Endothelial cell (in vitro differentiated cells): ENCODE measurements around the gene RBPJL. TPM values are rescaled to one million over a fixed set of nuclear protein-coding genes. Genes with fewer than 3 reads are reported as not detected.

Experiments
- DNase-seq: peaks from one replicate; pipeline ENCODE4 v3.0.0; 2021; ENCODE audit warnings: low spot score
- H3K27ac Mint-ChIP-seq: one replicate; pipeline ENCODE4 v1.8.0; 2021; ENCODE audit warnings: mixed read lengths, inconsistent platforms; ENCODE audit not compliant: unreplicated experiment
- H3K27me3 Mint-ChIP-seq: one replicate; pipeline ENCODE4 v1.8.0; 2021; ENCODE audit warnings: mild to moderate bottlenecking, moderate library complexity, mixed read lengths, inconsistent platforms; ENCODE audit not compliant: unreplicated experiment
- H3K36me3 Mint-ChIP-seq: one replicate; pipeline ENCODE4 v1.8.0; 2021; ENCODE audit warnings: mild to moderate bottlenecking, low read depth, mixed read lengths, inconsistent platforms; ENCODE audit not compliant: unreplicated experiment
- H3K4me1 Mint-ChIP-seq: one replicate; pipeline ENCODE4 v1.8.0; 2021; ENCODE audit warnings: mild to moderate bottlenecking, mixed read lengths, inconsistent platforms; ENCODE audit not compliant: unreplicated experiment
- H3K4me3 Mint-ChIP-seq: one replicate; pipeline ENCODE4 v1.8.0; 2021; ENCODE audit warnings: mild to moderate bottlenecking, mixed read lengths, inconsistent platforms; ENCODE audit not compliant: unreplicated experiment
- H3K9me3 Mint-ChIP-seq: one replicate; pipeline ENCODE4 v1.8.0; 2021; ENCODE audit warnings: mixed read lengths, inconsistent platforms; ENCODE audit not compliant: unreplicated experiment
- CTCF ChIP-seq: fragments of 200-600 bp; sonication (generic); IDR thresholded peaks from one replicate; pipeline ENCODE4 v1.5.0; 2021; ENCODE audit warnings: antibody characterized with exemption; ENCODE audit not compliant: unreplicated experiment
- total RNA-seq: library from RNA; stranded (reverse); fragmentation: NEBNext Ultra II Directional; extraction: Animal tissue kit (Norgen Biotek cat#: 25700); gene quantifications from one replicate; pipeline ENCODE4 v1.2.1, GENCODE V29; 2021; ENCODE audit not compliant: unreplicated experiment

Gene RBPJL
- total RNA-seq, 1 donor from 2014 or later = not detected

DNA sequence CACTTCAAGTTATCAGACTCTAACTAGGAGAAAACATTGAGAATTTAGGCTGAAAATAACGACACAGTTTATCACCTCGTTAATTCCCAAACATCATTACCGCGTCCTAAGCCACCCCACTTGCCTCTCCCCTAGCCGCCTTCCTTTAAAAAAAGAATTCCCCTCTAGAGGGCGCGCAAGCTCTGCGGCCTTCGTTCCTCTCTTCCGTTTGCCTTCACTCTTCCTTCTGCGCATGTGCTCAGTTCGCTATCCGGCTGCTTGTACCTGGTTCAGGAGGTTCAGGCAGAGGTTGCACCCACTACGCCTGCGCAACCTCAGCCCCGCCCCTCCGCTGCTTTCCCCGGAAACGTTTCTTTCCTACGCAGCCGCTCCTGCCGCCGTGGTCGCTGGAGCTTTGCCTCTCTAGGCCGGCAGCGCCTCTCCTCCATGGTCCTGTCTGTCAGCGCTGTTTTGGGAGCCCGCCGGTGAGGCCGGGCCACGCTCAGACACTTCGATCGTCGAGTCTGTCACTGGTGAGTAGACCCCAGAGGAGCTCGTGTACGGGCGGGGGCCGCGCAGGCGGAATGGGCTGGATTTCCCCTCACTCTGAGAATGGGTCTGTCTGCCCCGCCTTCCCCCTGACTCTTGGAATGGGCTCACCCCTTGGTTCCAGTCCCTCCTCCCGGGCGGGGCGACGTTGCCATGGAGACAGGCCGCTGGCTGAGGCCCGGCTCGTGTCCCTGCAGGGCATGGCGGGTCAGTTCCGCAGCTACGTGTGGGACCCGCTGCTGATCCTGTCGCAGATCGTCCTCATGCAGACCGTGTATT lies 56.4 kb downstream of the RBPJL start, which contains the start of gene SYS1:
Gene SYS1, plus strand, starts transcription at position 353 of the 807 bp plus-strand sequence. Its CDS starts 376 bp downstream, at position 729.
- H3K4me1 Mint-ChIP-seq = peaks cover 15% of the 10 kb centered on the region
- H3K27me3 Mint-ChIP-seq = peaks cover 8% of the 10 kb centered on the region
- peak within 1 kb of the TSS; percentile 99 for H3K27ac Mint-ChIP-seq
- H3K9me3 Mint-ChIP-seq = no peaks in the 10 kb centered on the region
- H3K4me3 Mint-ChIP-seq = peak within 1 kb of the TSS; percentile 97
- peak; percentile 97 for DNase-seq
- H3K36me3 Mint-ChIP-seq = peaks cover 10% of the 10 kb centered on the region
- TF ChIP-seq CTCF = peak; percentile 73

DNA sequence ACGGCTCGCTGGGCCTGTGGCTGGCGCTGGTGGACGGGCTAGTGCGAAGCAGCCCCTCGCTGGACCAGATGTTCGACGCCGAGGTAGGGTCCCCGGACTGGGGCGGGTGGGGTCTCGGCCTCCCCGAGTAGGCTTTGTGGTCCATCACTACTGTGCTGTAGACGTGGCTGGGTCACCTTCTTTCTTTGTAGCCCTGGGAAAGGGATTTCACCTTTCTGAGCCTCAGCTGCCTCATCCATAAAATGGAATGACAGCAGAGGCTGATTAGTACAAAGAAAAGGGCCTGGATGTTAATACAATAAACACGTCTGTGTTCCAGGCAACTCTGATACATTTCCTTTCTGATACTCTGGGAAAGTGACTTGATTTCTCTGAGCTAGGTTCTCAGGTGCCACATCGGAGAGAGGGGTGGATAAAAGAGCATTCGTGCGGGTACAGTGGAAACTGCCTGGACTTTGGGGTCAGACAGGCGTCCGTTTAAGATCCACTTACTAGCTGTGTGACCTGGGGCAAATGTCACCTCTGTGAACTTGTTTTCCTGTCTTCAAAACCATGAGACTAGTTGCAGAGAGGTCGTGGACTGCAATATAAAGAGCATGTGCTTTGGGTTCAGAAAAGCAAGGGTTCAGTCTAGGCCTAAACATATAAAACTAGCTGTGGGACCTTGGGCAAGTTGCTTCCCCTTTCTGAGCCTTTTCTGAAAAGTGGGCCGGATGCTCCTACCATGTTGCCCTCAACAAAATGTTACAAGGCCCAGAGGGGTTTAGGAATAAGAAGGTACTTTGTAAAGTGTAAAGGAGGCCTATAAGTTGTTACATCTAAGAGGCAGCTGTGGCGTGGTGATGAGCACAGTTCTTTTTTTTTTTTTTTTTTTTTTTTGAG lies 57.2 kb downstream of the RBPJL start:
- Mint-ChIP-seq H3K4me1 (peaks cover 19% of the 10 kb centered on the region), H3K27ac (peak overlapping the region; percentile 99), H3K9me3 (no peaks in the 10 kb centered on the region), H3K4me3 (peak overlapping the region; percentile 97), H3K36me3 (peaks cover 15% of the 10 kb centered on the region), H3K27me3 (peaks cover 8% of the 10 kb centered on the region)
- DNase-seq = no peak
- TF ChIP-seq CTCF = no peak

DNA sequence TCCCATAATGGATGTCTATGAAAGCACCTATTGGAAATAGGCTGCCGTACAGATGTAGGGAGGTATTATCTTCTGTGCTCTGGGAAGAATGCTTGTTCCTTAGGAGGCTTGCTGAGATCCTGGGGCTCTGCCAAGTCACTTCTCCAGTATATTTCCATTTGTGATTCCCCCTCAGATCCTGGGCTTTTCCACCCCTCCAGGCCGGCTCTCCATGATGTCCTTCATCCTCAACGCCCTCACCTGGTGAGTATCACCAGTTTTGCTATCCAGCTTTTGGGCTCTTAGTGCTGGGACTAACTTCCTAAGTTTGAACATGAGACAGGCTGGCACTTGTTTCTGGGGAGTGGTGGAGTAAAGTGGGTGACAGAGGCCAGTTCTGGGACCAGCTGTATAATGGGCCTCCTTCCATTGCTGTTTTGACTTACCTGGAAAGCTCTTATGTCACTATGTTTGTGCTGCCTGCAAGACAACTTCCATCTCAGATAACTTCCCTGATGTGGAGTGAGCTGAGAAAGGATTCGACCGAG lies 58.9 kb downstream of the RBPJL start:
- TF ChIP-seq CTCF = no peak
- H3K4me1 Mint-ChIP-seq = peaks cover 14% of the 10 kb centered on the region
- no peak overlapping the region for H3K4me3 Mint-ChIP-seq
- H3K27ac Mint-ChIP-seq = no peak overlapping the region
- DNase-seq = no peak
- H3K27me3 Mint-ChIP-seq = peaks cover 8% of the 10 kb centered on the region
- peaks cover 15% of the 10 kb centered on the region for H3K36me3 Mint-ChIP-seq
- no peaks in the 10 kb centered on the region for H3K9me3 Mint-ChIP-seq

- no peaks in the 10 kb centered on the region for H3K9me3 Mint-ChIP-seq
- no peak overlapping the region for H3K4me3 Mint-ChIP-seq
- H3K36me3 Mint-ChIP-seq = peaks cover 15% of the 10 kb centered on the region
- peaks cover 8% of the 10 kb centered on the region for H3K27me3 Mint-ChIP-seq
- no peak overlapping the region for H3K27ac Mint-ChIP-seq
- DNase-seq = no peak
- TF ChIP-seq CTCF = no peak
- peaks cover 14% of the 10 kb centered on the region for H3K4me1 Mint-ChIP-seq
Observed at GRCh38 chr20:45366192-45366591, 59.6 kb downstream of the RBPJL start.
